Left colon (tissue), 2 donors: ENCODE measurements around the gene UQCC5. TPM values are rescaled to one million over a fixed set of nuclear protein-coding genes. Genes with fewer than 3 reads are reported as not detected.

Experiments
- total RNA-seq, 2 donors: library from RNA; stranded (reverse); fragmentation: NEBNext Ultra II Directional; extraction: Animal tissue kit (Norgen Biotek cat#: 25700); gene quantifications; one replicate each; pipeline ENCODE4 v1.2.1, GENCODE V29; 2021
- donor health status: DM: no; HTN: no; CAD: no.
- donor health status: DM: yes; HTN: yes; CAD: no.

The UQCC5 gene
- total RNA-seq, 2 donors from 2014 or later, result 11.7 to 17.4 TPM

Other genes with a start within 250 kb of the UQCC5 start
- 10 to 100 TPM; 51.6 to 57.0 TPM for gene GLYCTK, start 248.8 kb upstream of the UQCC5 start, total RNA-seq
- 10 to 100 TPM; 12.8 to 14.1 TPM for gene DNAH1, start 220.3 kb upstream of the UQCC5 start, total RNA-seq
- gene BAP1, start 126.6 kb upstream of the UQCC5 start, total RNA-seq, result 10 to 100 TPM; 73.1 to 73.2 TPM
- 10 to 100 TPM; 15.6 to 21.6 TPM for gene PHF7, start 125.9 kb upstream of the UQCC5 start, total RNA-seq
- gene SEMA3G, start 91.5 kb upstream of the UQCC5 start, total RNA-seq, result 1 to 10 TPM; 5.1 to 5.5 TPM
- 1 to 10 TPM in 1 of 2 donors, under 1 TPM in 1; 0.64 to 4.6 TPM for gene TNNC1, start 82.6 kb upstream of the UQCC5 start, total RNA-seq
- gene NISCH, start 81.0 kb upstream of the UQCC5 start, total RNA-seq, result 10 to 100 TPM; 57.3 to 58.1 TPM
- gene STAB1, start 41.3 kb upstream of the UQCC5 start, total RNA-seq, result 100 to 1,000 TPM in 1 of 2 donors, 10 to 100 TPM in 1; 51.4 to 111 TPM
- gene NT5DC2, start 2.7 kb upstream of the UQCC5 start, total RNA-seq, result 10 to 100 TPM; 14.1 to 15.6 TPM
- gene PBRM1, start 149.3 kb downstream of the UQCC5 start, total RNA-seq, result 10 to 100 TPM; 53.0 to 57.0 TPM
- gene GNL3, start 149.4 kb downstream of the UQCC5 start, total RNA-seq, result 10 to 100 TPM; 40.8 to 56.5 TPM
- gene GLT8D1, start 169.2 kb downstream of the UQCC5 start, total RNA-seq, result 10 to 100 TPM; 27.8 to 29.0 TPM
- gene SPCS1, start 169.5 kb downstream of the UQCC5 start, total RNA-seq, result 100 to 1,000 TPM in 1 of 2 donors, 10 to 100 TPM in 1; 95.4 to 101 TPM
- gene NEK4, start 234.3 kb downstream of the UQCC5 start, total RNA-seq, result 10 to 100 TPM; 20.9 to 25.1 TPM
- gene ITIH1, start 241.0 kb downstream of the UQCC5 start, total RNA-seq, result not detected